Gastrocnemius medialis (tissue), 4 donors: Measurements from ENCODE around the gene INTU. TPM values are rescaled to one million over a fixed set of nuclear protein-coding genes. Genes with fewer than 3 reads are reported as not detected.

Source experiments
- ATAC-seq, 2 donors: fragments of 150-250 bp; one replicate each; pipeline ENCODE4 v1.9.1; 2016
- DNase-seq, 2 donors: peaks; one replicate each; pipeline ENCODE4 v3.0.0-alpha.2; 2019
- H3K27ac ChIP-seq, 4 donors: fragments of 200-600 bp; sonication (generic); 1 replicate in 1 of 4; 2 replicates in 3 of 4; pipeline ENCODE4 v1.5.1; 2016 to 2018; ENCODE audit warnings: mild to moderate bottlenecking in 2 of 4, moderate library complexity in 1 of 4
- H3K27me3 ChIP-seq, 3 donors: fragments of 200-600 bp; sonication (generic) in 2 of 3; 1 replicate in 1 of 3; 2 replicates in 2 of 3; pipeline versions ENCODE4 v1.5.1 to v1.6.0; 2016 to 2019; ENCODE audit warnings: mild to moderate bottlenecking in 1 of 3, moderate library complexity in 1 of 3
- H3K36me3 ChIP-seq, 2 donors: fragments of 200-600 bp; sonication (generic) in 1 of 2; one replicate each; pipeline ENCODE4 v1.5.1; 2017 to 2018
- H3K4me1 ChIP-seq, 2 donors: fragments of 200-600 bp; sonication (generic) in 1 of 2; one replicate each; pipeline ENCODE4 v1.5.1; 2016 to 2017; ENCODE audit warnings: mild to moderate bottlenecking in 2 of 2
- H3K4me3 ChIP-seq, 4 donors: fragments of 200-600 bp; sonication (generic) in 3 of 4; 1 replicate in 1 of 4; 2 replicates in 3 of 4; pipeline ENCODE4 v1.5.1; 2016 to 2019; ENCODE audit warnings: mild to moderate bottlenecking in 2 of 4
- H3K9me3 ChIP-seq, 3 donors: fragments of 200-600 bp; sonication (generic) in 2 of 3; 1 replicate in 1 of 3; 2 replicates in 2 of 3; pipeline ENCODE4 v1.5.1; 2016 to 2019
- POLR2A ChIP-seq, 2 donors: fragments of 450-650 bp; IDR thresholded peaks; one replicate each; pipeline ENCODE4 v1.6.1; 2017; ENCODE audit warnings: antibody characterized with exemption in 2 of 2, mild to moderate bottlenecking in 2 of 2, moderate library complexity in 2 of 2
- in situ Hi-C, 4 donors: fragments of 200-750 bp; cut with MboI; loops; one replicate each; pipeline versions ENCODE4 v1.15.0 to v1.8.0; 2017; ENCODE audit warnings: low sequenced_read_pairs in 4 of 4
- intact Hi-C: fragments of 100-400 bp; cut with DNase I; formaldehyde crosslinking; loops from one replicate; pipeline ENCODE4 v1.15.1; 2023; ENCODE audit warnings: low total_unique reads
- total RNA-seq, 4 donors: library from RNA; depleted of rRNA; stranded (reverse); fragments of >200 nt; gene quantifications; one replicate each; pipeline versions ENCODE4 v1.1.0 to v1.2.3, GENCODE V29; 2016
- TF ChIP-seq, protein P1 (sequence below), 5 experiments: fragments of 450-650 bp in 3 of 5; fragments of 200-600 bp in 2 of 5; sonication (generic) in 2 of 5; IDR thresholded peaks in 4 of 5; conservative IDR thresholded peaks in 1 of 5; 1 replicate in 4 of 5; 2 replicates in 1 of 5; pipeline ENCODE4 v1.5.1; 2016 to 2019; ENCODE audit warnings: antibody characterized with exemption in 5 of 5, mild to moderate bottlenecking in 3 of 5, moderate library complexity in 3 of 5

Gene INTU
- total RNA-seq, 4 donors from 2014 or later: 0.65 to 2.6 (median 1.7) TPM

DNA sequence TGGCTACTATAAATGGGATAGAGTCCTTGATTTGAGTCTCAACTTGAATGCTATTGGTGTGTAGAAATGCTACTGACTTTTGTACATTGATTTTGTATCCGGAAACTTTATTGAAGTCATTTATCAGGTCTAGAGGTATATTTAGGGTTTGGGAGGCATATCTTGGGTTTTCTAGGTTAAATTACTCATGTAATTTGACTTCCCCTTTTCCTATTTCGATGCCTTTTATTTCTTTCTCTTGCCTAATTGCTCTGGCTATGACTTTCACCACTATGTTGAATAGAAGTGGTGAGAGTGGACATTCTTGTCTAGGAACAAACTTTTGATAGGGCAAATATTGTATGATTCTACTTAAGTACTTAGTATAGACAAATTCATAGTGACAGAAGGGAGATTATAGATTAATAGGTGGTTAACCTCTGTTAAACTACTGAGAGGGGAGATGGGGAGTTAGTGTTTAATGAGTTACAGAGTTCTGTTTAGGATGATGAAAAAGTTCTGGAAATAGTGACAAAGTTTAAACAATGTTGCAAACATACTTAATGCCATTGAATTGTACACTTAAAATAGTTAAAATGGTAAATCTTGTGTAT lies 126.6 kb downstream of the INTU start:
- intact Hi-C loops (no loop called here), in situ Hi-C loops (no loop called here)
- H3K4me3 ChIP-seq: no peak overlapping the region
- H3K27ac ChIP-seq: no peak overlapping the region
- DNase-seq (no peak), ATAC-seq (no peak)
- no peaks in the 10 kb centered on the region for H3K9me3 ChIP-seq
- no peaks in the 10 kb centered on the region for H3K36me3 ChIP-seq
- H3K4me1 ChIP-seq: no peaks in the 10 kb centered on the region
- TF ChIP-seq POLR2A (IDR thresholded peaks at IDR 0.05): no peak
- TF ChIP-seq, protein P1, sequence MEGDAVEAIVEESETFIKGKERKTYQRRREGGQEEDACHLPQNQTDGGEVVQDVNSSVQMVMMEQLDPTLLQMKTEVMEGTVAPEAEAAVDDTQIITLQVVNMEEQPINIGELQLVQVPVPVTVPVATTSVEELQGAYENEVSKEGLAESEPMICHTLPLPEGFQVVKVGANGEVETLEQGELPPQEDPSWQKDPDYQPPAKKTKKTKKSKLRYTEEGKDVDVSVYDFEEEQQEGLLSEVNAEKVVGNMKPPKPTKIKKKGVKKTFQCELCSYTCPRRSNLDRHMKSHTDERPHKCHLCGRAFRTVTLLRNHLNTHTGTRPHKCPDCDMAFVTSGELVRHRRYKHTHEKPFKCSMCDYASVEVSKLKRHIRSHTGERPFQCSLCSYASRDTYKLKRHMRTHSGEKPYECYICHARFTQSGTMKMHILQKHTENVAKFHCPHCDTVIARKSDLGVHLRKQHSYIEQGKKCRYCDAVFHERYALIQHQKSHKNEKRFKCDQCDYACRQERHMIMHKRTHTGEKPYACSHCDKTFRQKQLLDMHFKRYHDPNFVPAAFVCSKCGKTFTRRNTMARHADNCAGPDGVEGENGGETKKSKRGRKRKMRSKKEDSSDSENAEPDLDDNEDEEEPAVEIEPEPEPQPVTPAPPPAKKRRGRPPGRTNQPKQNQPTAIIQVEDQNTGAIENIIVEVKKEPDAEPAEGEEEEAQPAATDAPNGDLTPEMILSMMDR (IDR thresholded peaks at IDR 0.05 in 4 of 5, conservative IDR thresholded peaks at IDR 0.05 in 1 of 5): no peak
- no peaks in the 10 kb centered on the region for H3K27me3 ChIP-seq

DNA sequence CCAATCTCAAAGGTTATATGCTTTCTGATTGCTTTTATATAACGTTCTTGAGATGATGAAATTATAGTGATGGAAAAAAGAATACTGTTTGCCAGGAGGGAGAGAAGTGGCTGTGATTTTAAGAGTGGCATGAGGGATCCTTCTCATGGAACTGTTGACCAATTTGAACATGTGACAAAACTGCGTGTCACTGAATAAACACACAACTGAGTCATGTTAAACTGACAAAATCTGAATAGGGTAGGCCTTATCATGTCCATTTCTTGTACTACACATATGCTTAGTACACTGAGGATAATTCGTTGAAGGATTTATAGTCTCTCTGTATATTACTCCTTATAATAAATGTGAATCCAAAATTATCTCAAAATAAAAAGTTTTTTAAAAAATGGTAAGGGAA lies 127.1 kb downstream of the INTU start:
- Histone ChIP-seq H3K27me3 (no peaks in the 10 kb centered on the region), H3K36me3 (no peaks in the 10 kb centered on the region), H3K4me3 (no peak overlapping the region), H3K9me3 (no peaks in the 10 kb centered on the region), H3K4me1 (no peaks in the 10 kb centered on the region), H3K27ac (no peak overlapping the region)
- in situ Hi-C loops: no loop called here
- intact Hi-C loops: no loop called here
- TF ChIP-seq POLR2A (IDR thresholded peaks at IDR 0.05): no peak
- TF ChIP-seq, protein P1 (IDR thresholded peaks at IDR 0.05 in 4 of 5, conservative IDR thresholded peaks at IDR 0.05 in 1 of 5): no peak
- DNase-seq (no peak), ATAC-seq (no peak)

DNA sequence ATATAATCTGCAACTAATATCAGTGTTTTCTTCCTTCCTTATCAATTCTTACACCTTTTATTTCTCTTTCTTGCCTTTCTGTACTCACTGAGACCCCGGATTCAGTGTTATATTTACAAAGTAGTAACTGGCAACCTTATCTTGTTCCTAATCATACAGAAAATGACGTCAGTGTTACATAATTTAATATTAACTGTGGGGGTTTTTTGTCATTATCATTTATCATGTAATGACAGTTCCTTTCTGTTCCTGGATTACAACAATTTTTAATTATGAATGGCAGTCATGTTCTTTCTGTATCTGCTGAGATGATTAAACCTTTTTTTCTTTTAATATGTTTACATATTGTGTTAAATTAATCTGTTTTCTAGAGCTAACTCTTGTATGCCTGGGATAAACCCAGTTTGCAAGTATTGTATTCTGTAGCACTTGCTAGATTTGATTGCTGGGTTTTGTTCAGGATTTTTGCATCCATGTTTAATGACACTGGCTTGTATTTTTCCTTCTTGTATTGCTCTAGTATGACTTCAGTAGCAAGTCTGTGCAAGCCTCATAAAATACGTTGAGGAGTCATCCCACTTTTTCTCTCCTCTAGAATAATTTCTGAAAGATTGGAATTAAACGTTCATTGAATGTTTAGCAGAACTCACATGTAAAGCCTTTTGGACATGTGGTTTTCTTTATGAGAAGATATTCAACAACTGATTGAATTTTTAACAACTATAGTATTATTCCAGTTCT lies 138.9 kb downstream of the INTU start:
- no peak for ATAC-seq

DNA sequence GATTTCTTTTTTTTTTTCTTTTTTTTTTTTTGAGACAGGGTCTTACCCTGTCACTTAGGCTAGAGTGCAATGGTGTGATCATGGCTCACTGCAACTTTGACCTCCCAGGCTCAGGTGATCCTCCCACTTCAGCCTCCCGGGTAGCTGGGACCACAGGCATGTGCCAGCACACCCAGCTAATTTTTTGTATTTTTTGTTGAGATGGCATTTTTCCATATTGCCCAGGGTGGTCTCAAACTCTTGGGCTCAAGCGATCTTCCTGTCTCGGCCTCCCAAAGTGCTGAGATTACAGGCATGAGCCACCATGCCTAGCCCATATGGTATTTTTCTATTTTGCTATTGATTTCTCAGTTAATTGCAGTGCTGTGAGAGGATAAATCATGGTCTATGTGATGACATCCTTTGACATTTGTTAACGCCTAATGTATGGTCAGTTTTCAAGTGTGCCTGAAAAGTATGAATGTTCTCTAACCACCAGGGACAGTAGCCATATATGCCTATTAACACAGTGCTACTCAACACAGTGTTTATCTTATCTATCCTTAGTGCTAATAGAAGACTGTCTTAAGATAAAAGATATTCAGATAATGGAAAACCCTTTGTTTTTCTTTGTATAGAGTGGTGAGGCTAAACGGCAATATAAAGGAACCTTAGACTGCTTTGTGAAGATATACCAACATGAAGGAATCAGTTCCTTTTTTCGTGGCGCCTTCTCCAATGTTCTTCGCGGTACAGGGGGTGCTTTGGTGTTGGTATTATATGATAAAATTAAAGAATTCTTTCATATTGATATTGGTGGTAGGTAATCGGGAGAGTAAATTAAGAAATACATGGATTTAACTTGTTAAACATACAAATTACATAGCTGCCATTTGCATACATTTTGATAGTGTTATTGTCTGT lies 140.3 kb downstream of the INTU start:
- H3K27ac ChIP-seq: no peak overlapping the region
- no peaks in the 10 kb centered on the region for H3K27me3 ChIP-seq
- DNase-seq (no peak), ATAC-seq (no peak)
- no peak overlapping the region for H3K4me3 ChIP-seq
- no peaks in the 10 kb centered on the region for H3K4me1 ChIP-seq
- H3K36me3 ChIP-seq: no peaks in the 10 kb centered on the region
- intact Hi-C loops (no loop called here), in situ Hi-C loops (no loop called here)
- TF ChIP-seq, protein P1 (IDR thresholded peaks at IDR 0.05 in 4 of 5, conservative IDR thresholded peaks at IDR 0.05 in 1 of 5): no peak
- no peak for TF ChIP-seq POLR2A (IDR thresholded peaks at IDR 0.05)
- H3K9me3 ChIP-seq: no peaks in the 10 kb centered on the region

More for the DNA sequence above, 138.9 kb downstream of the INTU start:
- Histone ChIP-seq H3K27me3 (no peaks in the 10 kb centered on the region), H3K9me3 (no peaks in the 10 kb centered on the region), H3K27ac (no peak overlapping the region), H3K4me3 (no peak overlapping the region), H3K4me1 (no peaks in the 10 kb centered on the region), H3K36me3 (no peaks in the 10 kb centered on the region)
- TF ChIP-seq, protein P1 (IDR thresholded peaks at IDR 0.05 in 4 of 5, conservative IDR thresholded peaks at IDR 0.05 in 1 of 5): no peak
- no peak for TF ChIP-seq POLR2A (IDR thresholded peaks at IDR 0.05)
- intact Hi-C loops: no loop called here
- in situ Hi-C loops: no loop called here
- no peak for DNase-seq
